GM12878 (cell line): ENCODE measurements around the gene CREB3L4. TPM values are rescaled to one million over a fixed set of nuclear protein-coding genes. Genes with fewer than 3 reads are reported as not detected.
A peak's percentile ranks its signal among the peaks of the same experiment; 100 is the strongest.

Experiments used
- ATAC-seq: fragments of 200-7000 bp; cut with Tn5 transposase; 3 replicates; pipeline ENCODE4 v1.9.1; 2020; ENCODE audit warnings: mild to moderate bottlenecking, moderate library complexity
- BruUV-seq: library from RNA; stranded (reverse); fragments of 400-500 nt; replicated peaks from 2 replicates; lab custom pipeline; 2021; lab: Mats Ljungman, UMichigan
- CTCF ChIA-PET: fragments of 300-600 bp; sonication (Branson Sonifier 250); formaldehyde crosslinking; extraction: SDS; loops from one replicate; lab custom pipeline; 2021; ENCODE audit warnings: inconsistent platforms; lab: Yijun Ruan, JAX
- POLR2A ChIA-PET: fragments of 350-600 bp; formaldehyde crosslinking; extraction: SDS; loops from one replicate; lab custom pipeline; 2021; ENCODE audit warnings: inconsistent platforms; lab: Charles Lee
- RAD21 ChIA-PET: fragments of 300-600 bp; sonication (Branson Sonifier 250); formaldehyde crosslinking; loops from one replicate; lab custom pipeline; 2023; ENCODE audit warnings: antibody characterized with exemption; ENCODE audit not compliant: unreplicated experiment; lab: Charles Lee
- SMC1A ChIA-PET: fragments of 300-600 bp; sonication (Branson Sonifier 250); formaldehyde crosslinking; loops from one replicate; lab custom pipeline; 2023; ENCODE audit not compliant: unreplicated experiment, uncharacterized antibody; lab: Charles Lee
- DNase-seq: peaks from one replicate; pipeline ENCODE4 v3.0.0-alpha.2; 2011; ENCODE audit warnings: low read depth, low spot score
- FAIRE-seq: peaks from 3 replicates; lab custom pipeline; 2011; peaks lifted over from hg19 to GRCh38; lab: Jason Lieb, UNC
- H2AFZ ChIP-seq: 2 replicates; pipeline ENCODE4 v1.6.0; 2011; ENCODE audit warnings: low read depth, low read length, control low read depth; ENCODE audit not compliant: control insufficient read depth
- H3K27ac ChIP-seq: 2 replicates; pipeline ENCODE4 v1.5.1; 2011; ENCODE audit warnings: control low read depth; ENCODE audit not compliant: control insufficient read depth, insufficient read depth
- H3K27me3 ChIP-seq, 2 experiments: replicated peaks in 1 of 2; 2 replicates each; pipeline versions ENCODE4 v1.6.0 to v1.6.1; 2011; ENCODE audit warnings: low read length in 1 of 2; ENCODE audit not compliant: control insufficient read depth in 2 of 2, insufficient read depth in 2 of 2
- H3K36me3 ChIP-seq, 2 experiments: 2 replicates each; pipeline ENCODE4 v1.5.1; 2011; ENCODE audit warnings: low read length in 1 of 2; ENCODE audit not compliant: control insufficient read depth in 2 of 2, insufficient read depth in 2 of 2
- H3K4me1 ChIP-seq: 2 replicates; pipeline ENCODE4 v1.6.1; 2011; ENCODE audit warnings: mild to moderate bottlenecking, low read length, moderate library complexity, mixed read lengths; ENCODE audit not compliant: control insufficient read depth, insufficient read depth
- H3K4me2 ChIP-seq: 2 replicates; pipeline ENCODE4 v1.6.0; 2011; ENCODE audit warnings: control low read depth; ENCODE audit not compliant: control insufficient read depth, insufficient read depth
- H3K4me3 ChIP-seq: fragments of 200-600 bp; sonication (generic); 2 replicates; pipeline ENCODE4 v1.5.1; 2016
- H3K79me2 ChIP-seq: 2 replicates; pipeline ENCODE4 v1.6.0; 2011; ENCODE audit warnings: low read length; ENCODE audit not compliant: control insufficient read depth, insufficient read depth
- H3K9ac ChIP-seq: 2 replicates; pipeline ENCODE4 v1.8.0; 2011; ENCODE audit warnings: low read length, control low read depth, mixed read lengths; ENCODE audit not compliant: control insufficient read depth, insufficient read depth
- H3K9me3 ChIP-seq: replicated peaks from 3 replicates; pipeline ENCODE4 v1.5.1; 2011; ENCODE audit warnings: mild to moderate bottlenecking, low read length; ENCODE audit not compliant: control insufficient read depth, insufficient read depth
- H4K20me1 ChIP-seq: 2 replicates; pipeline ENCODE4 v1.6.0; 2011; ENCODE audit not compliant: control insufficient read depth, insufficient read depth
- ATF7 ChIP-seq: fragments of 450-650 bp; IDR thresholded peaks from 2 replicates; pipeline ENCODE4 v1.6.1; 2016; ENCODE audit warnings: low read depth, mild to moderate bottlenecking
- DPF2 ChIP-seq: fragments of 450-650 bp; IDR thresholded peaks from 2 replicates; pipeline ENCODE4 v1.6.1; 2017; ENCODE audit warnings: mild to moderate bottlenecking
- EGR1 ChIP-seq, 2 experiments: IDR thresholded peaks; 1 replicate in 1 of 2; 2 replicates in 1 of 2; pipeline ENCODE4 v1.6.1; 2011 to 2012; ENCODE audit warnings: low read depth in 2 of 2, low read length in 2 of 2, borderline replicate concordance in 1 of 2, mild to moderate bottlenecking in 1 of 2, moderate library complexity in 1 of 2
- IKZF1 ChIP-seq: fragments of 450-650 bp; conservative IDR thresholded peaks from 2 replicates; pipeline ENCODE4 v1.6.1; 2017; ENCODE audit warnings: antibody characterized with exemption, mild to moderate bottlenecking
- SIN3A ChIP-seq: IDR thresholded peaks from 2 replicates; pipeline ENCODE4 v1.6.1; 2012; ENCODE audit warnings: low read depth, low read length, improper control_type of control experiment
- WGBS: methylation state at CpG from one replicate; pipeline ENCODE4 v1.1.6; 2016; ENCODE audit warnings: low lambda C conversion rate; ENCODE audit not compliant: insufficient replicate concordance, insufficient coverage; ENCODE audit errors: missing lambda C conversion rate; 5-methylcytosine and 5-hydroxymethylcytosine counted together
- in situ Hi-C: fragments of 300-500 bp; cut with MboI; formaldehyde crosslinking; loops from 9 replicates; pipeline ENCODE4 v1.14.3; 2018; ENCODE audit warnings: mixed read lengths
- intact Hi-C: fragments of 100-400 bp; cut with micrococcal nuclease; formaldehyde crosslinking; loops from one replicate; pipeline ENCODE4 v1.14.2; 2022; ENCODE audit not compliant: unreplicated experiment
- polyA plus RNA-seq, 11 experiments: library from polyadenylated mRNA; depleted of rRNA in 4 of 11; unstranded in 6 of 11; stranded (reverse) in 5 of 11; fragments of >200 nt; fragmentation: Nextera tagmentation in 4 of 11; fragmentation: Illumina TruSeq in 1 of 11; extraction: Ambion mirVana in 4 of 11; extraction: Trizol in 1 of 11; gene quantifications; 1 replicate in 1 of 11; 2 replicates in 10 of 11; pipeline versions ENCODE4 v1.2.1 to v1.2.3, GENCODE V29; 2011 to 2016; ENCODE audit warnings: inconsistent platforms in 2 of 11, missing spikeins in 2 of 11, low read depth in 1 of 11
- total RNA-seq, 4 experiments: library from RNA; depleted of rRNA in 3 of 4; stranded (reverse); fragments of >200 nt in 3 of 4; fragmentation: Illumina TruSeq in 1 of 4; extraction: Trizol in 1 of 4; gene quantifications; 2 replicates each; pipeline versions ENCODE4 v1.2.1 to v1.2.3, GENCODE V29; 2013 to 2021
- TF ChIP-seq, protein P1 (sequence below): fragments of 450-650 bp; IDR thresholded peaks from 2 replicates; pipeline ENCODE4 v1.6.1; 2017; ENCODE audit warnings: mild to moderate bottlenecking, moderate library complexity
- TF ChIP-seq, protein P2 (sequence below): fragments of 450-650 bp; IDR thresholded peaks from 2 replicates; pipeline ENCODE4 v1.6.1; 2018; ENCODE audit warnings: borderline replicate concordance, mild to moderate bottlenecking; ENCODE audit not compliant: partially characterized antibody
- TF ChIP-seq, protein P3 (sequence below): fragments of 450-650 bp; IDR thresholded peaks from 2 replicates; pipeline ENCODE4 v1.6.1; 2017; ENCODE audit warnings: low read depth, mild to moderate bottlenecking, moderate library complexity
- TF ChIP-seq, protein P4 (sequence below), 3 experiments: IDR thresholded peaks in 2 of 3; conservative IDR thresholded peaks in 1 of 3; 2 replicates each; pipeline ENCODE4 v1.5.1; 2011; ENCODE audit warnings: low read depth in 3 of 3, low read length in 3 of 3, mild to moderate bottlenecking in 3 of 3, control low read depth in 2 of 3, moderate library complexity in 2 of 3, inconsistent platforms in 1 of 3, mixed read lengths in 1 of 3; ENCODE audit not compliant: control insufficient read depth in 2 of 3, insufficient read depth in 1 of 3; ENCODE audit errors: extremely low read depth in 1 of 3

The CREB3L4 gene
- total and polyA plus RNA-seq, 10 of the 15 experiments (the other 5 are each of a cell fraction or from before 2014, with no cell fraction given), result 9.7 to 14.0 (median 12.1) TPM

DNA sequence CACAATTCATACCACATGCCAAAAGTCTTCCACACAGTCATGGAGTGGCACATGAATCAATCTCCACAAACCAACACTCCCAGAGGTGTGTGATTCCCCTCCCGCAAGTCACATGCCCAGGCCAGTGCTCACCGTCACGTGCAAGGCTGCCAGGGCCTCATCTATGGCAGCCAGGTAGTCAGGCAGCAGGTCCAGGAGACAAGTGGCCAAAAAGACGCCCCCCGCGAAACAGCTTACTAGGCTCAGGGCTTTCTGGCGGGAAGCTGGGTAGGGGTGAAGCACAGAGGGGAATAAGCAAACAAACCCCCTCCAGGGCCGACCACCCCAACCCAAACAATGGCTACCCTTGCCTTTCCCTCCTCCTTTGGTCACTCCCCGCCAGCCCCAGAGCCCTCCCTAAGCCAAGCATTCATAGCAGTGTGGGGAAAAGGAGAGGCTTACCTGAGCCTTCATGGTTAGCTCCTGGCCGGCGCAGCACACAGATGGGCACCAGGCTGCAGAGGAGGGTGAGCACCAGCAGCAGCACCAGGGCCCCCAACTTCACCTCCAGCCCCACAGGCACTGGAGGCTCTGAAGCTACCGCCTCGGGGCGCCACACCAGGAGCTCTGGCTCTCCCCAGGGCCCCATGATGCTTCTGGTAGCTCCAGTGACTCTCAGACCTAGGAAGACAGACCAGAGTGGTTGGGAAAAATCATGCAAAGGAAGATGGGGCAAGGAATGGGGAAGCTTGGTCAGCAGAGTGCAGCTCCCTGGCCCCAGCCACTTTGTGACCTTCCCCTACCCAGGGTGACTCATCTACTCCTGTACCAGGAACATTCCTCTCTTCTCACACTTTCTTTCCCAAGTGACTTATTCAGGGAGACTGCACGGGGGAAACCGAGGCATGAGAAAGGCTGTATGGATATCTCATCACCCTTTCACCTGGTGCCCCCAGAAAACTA, 5.3 kb upstream of the CREB3L4 start:
- Histone ChIP-seq H3K4me3 (peak overlapping the region; percentile 88), H3K4me1 (peaks cover 11% of the 10 kb centered on the region), H3K36me3 (peaks cover 9 to 15% of the 10 kb centered on the region in 2 experiments), H3K9ac (peak overlapping the region; percentile 98), H3K4me2 (peak overlapping the region; percentile 98), H3K79me2 (peaks cover 65% of the 10 kb centered on the region), H4K20me1 (no peaks in the 10 kb centered on the region; the same call in 1 of the 2 replicates), H3K27me3 (no peaks in the 10 kb centered on the region), H2AFZ (peak overlapping the region; percentile 24; the same call in 1 of the 2 replicates), H3K27ac (peak overlapping the region; percentile 93), H3K9me3 (no peaks in the 10 kb centered on the region)
- FAIRE-seq (no peak), DNase-seq (no peak), ATAC-seq (no peak)
- SMC1A ChIA-PET, result interaction anchor here (1.1 to 7.7 kb wide), 9 partner anchors 10 to 166 kb away, joined by 3 to 82 read pairs (median 5); partner anchors contain the start of genes DENND4B, GATAD2B, JTB and RAB13
- BruUV-seq, result no TSS peak
- RAD21 ChIA-PET, result interaction anchor here (0.7 to 6.4 kb wide), 9 partner anchors 13 to 158 kb away, joined by 3 to 42 read pairs (median 8); partner anchors contain the start of genes DENND4B, GATAD2B, JTB and RAB13
- in situ Hi-C loops (no loop called here), intact Hi-C loops (no loop called here)
- POLR2A ChIA-PET, result interaction anchor here (0.5 to 10.0 kb wide), 13 partner anchors 8 to 327 kb away, joined by 3 to 132 read pairs (median 7); partner anchors contain the start of genes DENND4B, GATAD2B, INTS3 and JTB
- 11% methylated on average over 16 of the region's 16 CpGs for WGBS
- CTCF ChIA-PET, result interaction anchor here (0.7 to 7.1 kb wide), 12 partner anchors 10 to 309 kb away, joined by 3 to 64 read pairs (median 3); partner anchors contain the start of genes DENND4B, GATAD2B, JTB and RAB13
- TF ChIP-seq, protein P1, sequence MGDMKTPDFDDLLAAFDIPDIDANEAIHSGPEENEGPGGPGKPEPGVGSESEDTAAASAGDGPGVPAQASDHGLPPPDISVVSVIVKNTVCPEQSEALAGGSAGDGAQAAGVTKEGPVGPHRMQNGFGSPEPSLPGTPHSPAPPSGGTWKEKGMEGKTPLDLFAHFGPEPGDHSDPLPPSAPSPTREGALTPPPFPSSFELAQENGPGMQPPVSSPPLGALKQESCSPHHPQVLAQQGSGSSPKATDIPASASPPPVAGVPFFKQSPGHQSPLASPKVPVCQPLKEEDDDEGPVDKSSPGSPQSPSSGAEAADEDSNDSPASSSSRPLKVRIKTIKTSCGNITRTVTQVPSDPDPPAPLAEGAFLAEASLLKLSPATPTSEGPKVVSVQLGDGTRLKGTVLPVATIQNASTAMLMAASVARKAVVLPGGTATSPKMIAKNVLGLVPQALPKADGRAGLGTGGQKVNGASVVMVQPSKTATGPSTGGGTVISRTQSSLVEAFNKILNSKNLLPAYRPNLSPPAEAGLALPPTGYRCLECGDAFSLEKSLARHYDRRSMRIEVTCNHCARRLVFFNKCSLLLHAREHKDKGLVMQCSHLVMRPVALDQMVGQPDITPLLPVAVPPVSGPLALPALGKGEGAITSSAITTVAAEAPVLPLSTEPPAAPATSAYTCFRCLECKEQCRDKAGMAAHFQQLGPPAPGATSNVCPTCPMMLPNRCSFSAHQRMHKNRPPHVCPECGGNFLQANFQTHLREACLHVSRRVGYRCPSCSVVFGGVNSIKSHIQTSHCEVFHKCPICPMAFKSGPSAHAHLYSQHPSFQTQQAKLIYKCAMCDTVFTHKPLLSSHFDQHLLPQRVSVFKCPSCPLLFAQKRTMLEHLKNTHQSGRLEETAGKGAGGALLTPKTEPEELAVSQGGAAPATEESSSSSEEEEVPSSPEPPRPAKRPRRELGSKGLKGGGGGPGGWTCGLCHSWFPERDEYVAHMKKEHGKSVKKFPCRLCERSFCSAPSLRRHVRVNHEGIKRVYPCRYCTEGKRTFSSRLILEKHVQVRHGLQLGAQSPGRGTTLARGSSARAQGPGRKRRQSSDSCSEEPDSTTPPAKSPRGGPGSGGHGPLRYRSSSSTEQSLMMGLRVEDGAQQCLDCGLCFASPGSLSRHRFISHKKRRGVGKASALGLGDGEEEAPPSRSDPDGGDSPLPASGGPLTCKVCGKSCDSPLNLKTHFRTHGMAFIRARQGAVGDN, result peak; percentile 73
- TF ChIP-seq SIN3A (peak; percentile 58; the same call in 1 of the 2 replicates), EGR1 (IDR thresholded peaks at IDR 0.05; ENCODE audit: borderline replicate concordance in 1 of 2, low read depth in 2 of 2, low read length in 2 of 2) (no peak), DPF2 (no peak), ATF7 (0 out of 2 replicates have a peak, but pooled peaks have one; percentile 9), IKZF1 (0 out of 2 replicates have a peak, but pooled peaks have one; percentile 26)
- TF ChIP-seq, protein P2, sequence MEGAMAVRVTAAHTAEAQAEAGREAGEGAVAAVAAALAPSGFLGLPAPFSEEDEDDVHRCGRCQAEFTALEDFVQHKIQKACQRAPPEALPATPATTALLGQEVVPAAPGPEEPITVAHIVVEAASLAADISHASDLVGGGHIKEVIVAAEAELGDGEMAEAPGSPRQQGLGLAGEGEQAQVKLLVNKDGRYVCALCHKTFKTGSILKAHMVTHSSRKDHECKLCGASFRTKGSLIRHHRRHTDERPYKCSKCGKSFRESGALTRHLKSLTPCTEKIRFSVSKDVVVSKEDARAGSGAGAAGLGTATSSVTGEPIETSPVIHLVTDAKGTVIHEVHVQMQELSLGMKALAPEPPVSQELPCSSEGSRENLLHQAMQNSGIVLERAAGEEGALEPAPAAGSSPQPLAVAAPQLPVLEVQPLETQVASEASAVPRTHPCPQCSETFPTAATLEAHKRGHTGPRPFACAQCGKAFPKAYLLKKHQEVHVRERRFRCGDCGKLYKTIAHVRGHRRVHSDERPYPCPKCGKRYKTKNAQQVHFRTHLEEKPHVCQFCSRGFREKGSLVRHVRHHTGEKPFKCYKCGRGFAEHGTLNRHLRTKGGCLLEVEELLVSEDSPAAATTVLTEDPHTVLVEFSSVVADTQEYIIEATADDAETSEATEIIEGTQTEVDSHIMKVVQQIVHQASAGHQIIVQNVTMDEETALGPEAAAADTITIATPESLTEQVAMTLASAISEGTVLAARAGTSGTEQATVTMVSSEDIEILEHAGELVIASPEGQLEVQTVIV, result no peak
- TF ChIP-seq, protein P3, sequence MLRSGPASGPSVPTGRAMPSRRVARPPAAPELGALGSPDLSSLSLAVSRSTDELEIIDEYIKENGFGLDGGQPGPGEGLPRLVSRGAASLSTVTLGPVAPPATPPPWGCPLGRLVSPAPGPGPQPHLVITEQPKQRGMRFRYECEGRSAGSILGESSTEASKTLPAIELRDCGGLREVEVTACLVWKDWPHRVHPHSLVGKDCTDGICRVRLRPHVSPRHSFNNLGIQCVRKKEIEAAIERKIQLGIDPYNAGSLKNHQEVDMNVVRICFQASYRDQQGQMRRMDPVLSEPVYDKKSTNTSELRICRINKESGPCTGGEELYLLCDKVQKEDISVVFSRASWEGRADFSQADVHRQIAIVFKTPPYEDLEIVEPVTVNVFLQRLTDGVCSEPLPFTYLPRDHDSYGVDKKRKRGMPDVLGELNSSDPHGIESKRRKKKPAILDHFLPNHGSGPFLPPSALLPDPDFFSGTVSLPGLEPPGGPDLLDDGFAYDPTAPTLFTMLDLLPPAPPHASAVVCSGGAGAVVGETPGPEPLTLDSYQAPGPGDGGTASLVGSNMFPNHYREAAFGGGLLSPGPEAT, result peak; percentile 56; the same call in 1 of the 2 replicates
- TF ChIP-seq, protein P4, sequence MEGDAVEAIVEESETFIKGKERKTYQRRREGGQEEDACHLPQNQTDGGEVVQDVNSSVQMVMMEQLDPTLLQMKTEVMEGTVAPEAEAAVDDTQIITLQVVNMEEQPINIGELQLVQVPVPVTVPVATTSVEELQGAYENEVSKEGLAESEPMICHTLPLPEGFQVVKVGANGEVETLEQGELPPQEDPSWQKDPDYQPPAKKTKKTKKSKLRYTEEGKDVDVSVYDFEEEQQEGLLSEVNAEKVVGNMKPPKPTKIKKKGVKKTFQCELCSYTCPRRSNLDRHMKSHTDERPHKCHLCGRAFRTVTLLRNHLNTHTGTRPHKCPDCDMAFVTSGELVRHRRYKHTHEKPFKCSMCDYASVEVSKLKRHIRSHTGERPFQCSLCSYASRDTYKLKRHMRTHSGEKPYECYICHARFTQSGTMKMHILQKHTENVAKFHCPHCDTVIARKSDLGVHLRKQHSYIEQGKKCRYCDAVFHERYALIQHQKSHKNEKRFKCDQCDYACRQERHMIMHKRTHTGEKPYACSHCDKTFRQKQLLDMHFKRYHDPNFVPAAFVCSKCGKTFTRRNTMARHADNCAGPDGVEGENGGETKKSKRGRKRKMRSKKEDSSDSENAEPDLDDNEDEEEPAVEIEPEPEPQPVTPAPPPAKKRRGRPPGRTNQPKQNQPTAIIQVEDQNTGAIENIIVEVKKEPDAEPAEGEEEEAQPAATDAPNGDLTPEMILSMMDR (IDR thresholded peaks at IDR 0.05 in 2 of 3, conservative IDR thresholded peaks at IDR 0.05 in 1 of 3; ENCODE audit: control insufficient read depth in 2 of 3, extremely low read depth in 1 of 3, insufficient read depth in 1 of 3, low read depth in 3 of 3, low read length in 3 of 3), result 0 out of 6 replicates have a peak, but pooled peaks of 2 of the 3 experiments have one; percentile 13
